ENCODE results near the gene KREMEN1. TPM values are rescaled to one million over a fixed set of nuclear protein-coding genes. Genes with fewer than 3 reads are reported as not detected.

KREMEN1 gene
- total RNA-seq, 2 experiments from 2014 or later, result not detected

- DNase-seq, result no peak
- no peaks in the 10 kb centered on the region for H3K9me3 Mint-ChIP-seq
- no peak for ATAC-seq (ENCODE audit: poor library complexity)
Measured at GRCh38 chr22:29093501-29094300, 20.9 kb downstream of the KREMEN1 start.

GRCh38 chr22:29095459-29095858 is 22.6 kb downstream of the KREMEN1 start:
- H3K4me3 ChIP-seq (ENCODE audit: low read length), result no peak overlapping the region
- CTCF ChIA-PET, result no interaction called here
- no peaks in the 10 kb centered on the region for H3K36me3 ChIP-seq (ENCODE audit: insufficient read depth, low read length)
- Mint-ChIP-seq H3K27me3 (peaks cover 4% of the 10 kb centered on the region), H3K27ac (no peak overlapping the region), H3K4me1 (ENCODE audit: low read depth) (no peaks in the 10 kb centered on the region), H3K9me3 (no peaks in the 10 kb centered on the region), H3K4me3 (no peak overlapping the region), H3K36me3 (ENCODE audit: low read depth) (no peaks in the 10 kb centered on the region)
- ATAC-seq (ENCODE audit: poor library complexity) (no peak), DNase-seq (no peak)
- no peak for TF ChIP-seq CTCF (IDR thresholded peaks at IDR 0.05)
- POLR2A ChIA-PET, result no interaction called here
- no peak overlapping the region for H3K27ac ChIP-seq (ENCODE audit: low read depth in 1 of 2, low read length in 2 of 2)
- no peaks in the 10 kb centered on the region for H3K9me3 ChIP-seq (ENCODE audit: control insufficient read depth in 1 of 2, insufficient read depth in 1 of 2, low read length in 2 of 2)
- H3K27me3 ChIP-seq (ENCODE audit: control insufficient read depth in 1 of 2, insufficient read depth in 2 of 2, low read length in 2 of 2), result no peaks in the 10 kb centered on the region
- no peaks in the 10 kb centered on the region for H3K4me1 ChIP-seq (ENCODE audit: insufficient read depth, low read length)
- intact Hi-C loops (cut with DNase I, micrococcal nuclease), result no loop called here

More at GRCh38 chr22:29093501-29094300, 20.9 kb downstream of the KREMEN1 start:
- Mint-ChIP-seq H3K27me3 (peaks cover 17% of the 10 kb centered on the region), H3K4me1 (ENCODE audit: low read depth) (no peaks in the 10 kb centered on the region), H3K4me3 (no peak overlapping the region), H3K36me3 (ENCODE audit: low read depth) (no peaks in the 10 kb centered on the region), H3K27ac (no peak overlapping the region)
- Histone ChIP-seq H3K27me3 (ENCODE audit: control insufficient read depth in 1 of 2, insufficient read depth in 2 of 2, low read length in 2 of 2) (no peaks in the 10 kb centered on the region), H3K36me3 (ENCODE audit: insufficient read depth, low read length) (no peaks in the 10 kb centered on the region), H3K4me1 (ENCODE audit: insufficient read depth, low read length) (no peaks in the 10 kb centered on the region), H3K9me3 (ENCODE audit: control insufficient read depth in 1 of 2, insufficient read depth in 1 of 2, low read length in 2 of 2) (no peaks in the 10 kb centered on the region), H3K4me3 (ENCODE audit: low read length) (no peak overlapping the region), H3K27ac (ENCODE audit: low read depth in 1 of 2, low read length in 2 of 2) (no peak overlapping the region)
- ChIA-PET CTCF (interaction anchor here (0.6 to 0.9 kb wide), 2 partner anchors 10 to 61 kb away, joined by 3 read pairs; no protein-coding TSS in a partner anchor), POLR2A (no interaction called here)
- no peak for TF ChIP-seq CTCF (IDR thresholded peaks at IDR 0.05)
- intact Hi-C loops (cut with DNase I, micrococcal nuclease), result no loop called here

GRCh38 chr22:29096736-29097669 is 24.2 kb downstream of the KREMEN1 start:
- no peaks in the 10 kb centered on the region for H3K4me1 Mint-ChIP-seq (ENCODE audit: low read depth)
- H3K36me3 ChIP-seq (ENCODE audit: insufficient read depth, low read length), result no peaks in the 10 kb centered on the region
- H3K4me1 ChIP-seq (ENCODE audit: insufficient read depth, low read length), result no peaks in the 10 kb centered on the region
- H3K27ac Mint-ChIP-seq, result no peak overlapping the region
- intact Hi-C loops (cut with DNase I, micrococcal nuclease), result no loop called here
- no peak overlapping the region for H3K27ac ChIP-seq (ENCODE audit: low read depth in 1 of 2, low read length in 2 of 2)
- H3K27me3 Mint-ChIP-seq, result peaks cover 2% of the 10 kb centered on the region
- ChIA-PET CTCF (no interaction called here), POLR2A (no interaction called here)
- no peak overlapping the region for H3K4me3 Mint-ChIP-seq
- no peaks in the 10 kb centered on the region for H3K27me3 ChIP-seq (ENCODE audit: control insufficient read depth in 1 of 2, insufficient read depth in 2 of 2, low read length in 2 of 2)
- H3K9me3 Mint-ChIP-seq, result no peaks in the 10 kb centered on the region
- no peak overlapping the region for H3K4me3 ChIP-seq (ENCODE audit: low read length)
- DNase-seq, result no peak
- no peaks in the 10 kb centered on the region for H3K9me3 ChIP-seq (ENCODE audit: control insufficient read depth in 1 of 2, insufficient read depth in 1 of 2, low read length in 2 of 2)
- H3K36me3 Mint-ChIP-seq (ENCODE audit: low read depth), result no peaks in the 10 kb centered on the region
- ATAC-seq (ENCODE audit: poor library complexity), result no peak
- no peak for TF ChIP-seq CTCF (IDR thresholded peaks at IDR 0.05)

All from CD4-positive, alpha-beta T cell (primary cell).